Epithelial cell of esophagus (primary cell): Measurements from ENCODE around the gene ATOH1.

Experiments
- DNase-seq: peaks from one replicate; pipeline ENCODE4 v3.0.0; 2010; ENCODE audit warnings: low read depth
- H3K4me3 ChIP-seq: 2 replicates; pipeline ENCODE4 v1.5.1; 2011; ENCODE audit warnings: mild to moderate bottlenecking, low read length, control low read depth
- TF ChIP-seq, protein P1 (sequence below): IDR thresholded peaks from 2 replicates; pipeline ENCODE4 v1.5.1; 2011; ENCODE audit warnings: low read depth, mild to moderate bottlenecking, low read length, control low read depth, inconsistent platforms; ENCODE audit not compliant: insufficient read depth; ENCODE audit errors: missing control alignments

The ATOH1 gene

DNA sequence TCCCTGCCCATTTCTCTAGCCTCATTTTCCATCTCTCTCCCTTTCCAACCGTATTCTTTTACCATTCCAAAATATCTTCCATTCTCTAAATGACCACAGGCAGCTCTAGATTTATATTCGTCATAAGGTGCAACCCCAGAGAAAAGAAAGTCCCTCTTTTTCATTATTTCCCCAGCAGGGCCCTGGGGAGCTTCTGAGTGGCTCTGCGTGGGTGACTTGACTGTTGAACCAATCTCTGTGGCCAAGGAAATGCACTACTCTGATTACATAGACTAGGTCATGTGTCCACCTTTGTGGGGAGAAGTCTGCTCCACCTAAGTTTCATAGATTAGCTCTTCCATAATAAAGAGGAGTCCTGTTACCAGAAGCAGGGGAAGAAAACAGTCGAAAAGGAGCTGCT lies 51.4 kb downstream of the ATOH1 start:
- TF ChIP-seq, protein P1, sequence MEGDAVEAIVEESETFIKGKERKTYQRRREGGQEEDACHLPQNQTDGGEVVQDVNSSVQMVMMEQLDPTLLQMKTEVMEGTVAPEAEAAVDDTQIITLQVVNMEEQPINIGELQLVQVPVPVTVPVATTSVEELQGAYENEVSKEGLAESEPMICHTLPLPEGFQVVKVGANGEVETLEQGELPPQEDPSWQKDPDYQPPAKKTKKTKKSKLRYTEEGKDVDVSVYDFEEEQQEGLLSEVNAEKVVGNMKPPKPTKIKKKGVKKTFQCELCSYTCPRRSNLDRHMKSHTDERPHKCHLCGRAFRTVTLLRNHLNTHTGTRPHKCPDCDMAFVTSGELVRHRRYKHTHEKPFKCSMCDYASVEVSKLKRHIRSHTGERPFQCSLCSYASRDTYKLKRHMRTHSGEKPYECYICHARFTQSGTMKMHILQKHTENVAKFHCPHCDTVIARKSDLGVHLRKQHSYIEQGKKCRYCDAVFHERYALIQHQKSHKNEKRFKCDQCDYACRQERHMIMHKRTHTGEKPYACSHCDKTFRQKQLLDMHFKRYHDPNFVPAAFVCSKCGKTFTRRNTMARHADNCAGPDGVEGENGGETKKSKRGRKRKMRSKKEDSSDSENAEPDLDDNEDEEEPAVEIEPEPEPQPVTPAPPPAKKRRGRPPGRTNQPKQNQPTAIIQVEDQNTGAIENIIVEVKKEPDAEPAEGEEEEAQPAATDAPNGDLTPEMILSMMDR: no peak
- DNase-seq: no peak
- H3K4me3 ChIP-seq: no peak overlapping the region
